HCT116 (cell line): ENCODE data around the gene MTMR10. TPM values are rescaled to one million over a fixed set of nuclear protein-coding genes. Genes with fewer than 3 reads are reported as not detected.

ENCODE experiments used
- ATAC-seq: fragments of 200-7000 bp; cut with Tn5 transposase; 2 replicates; pipeline ENCODE4 v1.9.1; 2020; ENCODE audit warnings: mild to moderate bottlenecking, moderate library complexity
- BruUV-seq: library from RNA; stranded (reverse); fragments of 400-500 nt; replicated peaks from 2 replicates; lab custom pipeline; 2021; lab: Mats Ljungman, UMichigan
- CTCF ChIA-PET: fragments of 300-600 bp; sonication (Branson Sonifier 250); formaldehyde crosslinking; loops from one replicate; lab custom pipeline; 2021; ENCODE audit warnings: antibody characterized with exemption; lab: Charles Lee
- POLR2A ChIA-PET: fragments of 300-600, 350-600 bp; sonication (Branson Sonifier 250); formaldehyde crosslinking; loops from one replicate; lab custom pipeline; 2021; ENCODE audit warnings: antibody characterized with exemption; lab: Charles Lee
- RAD21 ChIA-PET, 2 experiments: fragments of 300-600 bp; sonication (Branson Sonifier 250); formaldehyde crosslinking; loops; one replicate each; lab custom pipeline; 2023; ENCODE audit warnings: low total read pairs in 2 of 2; ENCODE audit not compliant: uncharacterized antibody in 2 of 2, unreplicated experiment in 2 of 2, low non-redundant PET in 1 of 2; lab: Charles Lee
- DNase-seq: peaks from one replicate; pipeline ENCODE4 v3.0.0-alpha.2; 2010; ENCODE audit warnings: low read depth, low spot score
- H2AFZ ChIP-seq: fragments of 200-600 bp; shearing (Covaris generic), sonication (generic); 2 replicates; pipeline ENCODE4 v1.6.1; 2017; ENCODE audit warnings: low read depth, mixed run types, mixed read lengths, antibody characterized with exemption, low read length; ENCODE audit not compliant: poor library complexity, severe bottlenecking
- H3K27ac ChIP-seq: 2 replicates; pipeline ENCODE4 v1.5.1; 2012; ENCODE audit warnings: low read depth, low read length
- H3K27me3 ChIP-seq: fragments of 200-600 bp; sonication (generic); 2 replicates; pipeline ENCODE4 v1.6.1; 2016; ENCODE audit warnings: mixed run types, low read length, mixed read lengths; ENCODE audit not compliant: insufficient read depth
- H3K36me3 ChIP-seq, 2 experiments: fragments of 200-500 bp in 1 of 2; fragments of 200-600 bp in 1 of 2; sonication (Bioruptor generic) in 1 of 2; sonication (generic) in 1 of 2; 2 replicates each; pipeline versions ENCODE4 v1.5.1 to v1.6.1; 2014 to 2016; ENCODE audit warnings: low read length in 2 of 2, inconsistent platforms in 1 of 2, mixed read lengths in 1 of 2, mixed run types in 1 of 2; ENCODE audit not compliant: insufficient read depth in 2 of 2, control insufficient read depth in 1 of 2
- H3K4me1 ChIP-seq, 2 experiments: fragments of 200-600 bp in 1 of 2; sonication (generic) in 1 of 2; 2 replicates each; pipeline versions ENCODE4 v1.5.1 to v1.6.1; 2012 to 2017; ENCODE audit warnings: low read length in 2 of 2, inconsistent platforms in 1 of 2, mild to moderate bottlenecking in 1 of 2, mixed read lengths in 1 of 2, mixed run types in 1 of 2, moderate library complexity in 1 of 2; ENCODE audit not compliant: insufficient read depth in 2 of 2, control insufficient read depth in 1 of 2
- H3K4me2 ChIP-seq: fragments of 200-600 bp; sonication (generic); 2 replicates; pipeline ENCODE4 v1.6.1; 2017; ENCODE audit warnings: mixed run types, low read length, mixed read lengths
- H3K4me3 ChIP-seq, 2 experiments: fragments of 200-600 bp in 1 of 2; sonication (generic) in 1 of 2; replicated peaks in 1 of 2; 2 replicates each; pipeline ENCODE4 v1.5.1; 2011 to 2016; ENCODE audit warnings: low read length in 2 of 2, control low read depth in 1 of 2, low read depth in 1 of 2, mild to moderate bottlenecking in 1 of 2, mixed read lengths in 1 of 2, mixed run types in 1 of 2
- H3K79me2 ChIP-seq: fragments of 200-600 bp; sonication (generic); 2 replicates; pipeline ENCODE4 v1.6.1; 2017; ENCODE audit warnings: mild to moderate bottlenecking, mixed run types, low read length, moderate library complexity, mixed read lengths; ENCODE audit not compliant: insufficient read depth
- H3K9ac ChIP-seq: fragments of 200-600 bp; sonication (generic); 2 replicates; pipeline ENCODE4 v1.6.1; 2016; ENCODE audit warnings: low read length, mixed read lengths
- H3K9me2 ChIP-seq: fragments of 200-600 bp; sonication (generic), shearing (Covaris generic); 2 replicates; pipeline ENCODE4 v1.6.1; 2017; ENCODE audit warnings: mixed run types, mild to moderate bottlenecking, moderate library complexity; ENCODE audit not compliant: insufficient read depth
- H3K9me3 ChIP-seq, 2 experiments: fragments of 200-500 bp in 1 of 2; fragments of 200-600 bp in 1 of 2; sonication (Bioruptor generic) in 1 of 2; sonication (generic) in 1 of 2; 2 replicates each; pipeline ENCODE4 v1.6.1; 2014 to 2017; ENCODE audit warnings: low read length in 2 of 2, mixed read lengths in 2 of 2, inconsistent platforms in 1 of 2, low read depth in 1 of 2, mild to moderate bottlenecking in 1 of 2, mixed run types in 1 of 2, moderate library complexity in 1 of 2; ENCODE audit not compliant: control insufficient read depth in 1 of 2, insufficient read depth in 1 of 2
- H4K20me1 ChIP-seq: fragments of 200-600 bp; sonication (generic), shearing (Covaris generic); 2 replicates; pipeline ENCODE4 v1.6.1; 2017; ENCODE audit warnings: mixed run types, mild to moderate bottlenecking, moderate library complexity; ENCODE audit not compliant: insufficient read depth
- CBX3 ChIP-seq: IDR thresholded peaks from 2 replicates; pipeline ENCODE4 v1.6.1; 2012; ENCODE audit warnings: low read depth
- CTCF ChIP-seq, 3 experiments: fragments of 200-600 bp in 1 of 3; sonication (generic) in 1 of 3; IDR thresholded peaks in 2 of 3; conservative IDR thresholded peaks in 1 of 3; 2 replicates each; pipeline ENCODE4 v1.5.1; 2012 to 2017; ENCODE audit warnings: low read depth in 2 of 3, low read length in 2 of 3, antibody characterized with exemption in 1 of 3, borderline replicate concordance in 1 of 3, control low read depth in 1 of 3, mild to moderate bottlenecking in 1 of 3, mixed read lengths in 1 of 3, mixed run types in 1 of 3, moderate library complexity in 1 of 3; ENCODE audit not compliant: insufficient read depth in 1 of 3
- EGR1 ChIP-seq: IDR thresholded peaks from 2 replicates; pipeline ENCODE4 v1.6.1; 2012; ENCODE audit warnings: low read depth
- FOSL1 ChIP-seq: IDR thresholded peaks from 2 replicates; pipeline ENCODE4 v1.6.1; 2012; ENCODE audit warnings: low read depth
- JUND ChIP-seq: IDR thresholded peaks from 2 replicates; pipeline ENCODE4 v1.6.1; 2012
- MAX ChIP-seq: IDR thresholded peaks from 2 replicates; pipeline ENCODE4 v1.6.1; 2012
- POLR2A ChIP-seq: IDR thresholded peaks from 2 replicates; pipeline ENCODE4 v1.7.0; 2011; ENCODE audit warnings: borderline replicate concordance; ENCODE audit not compliant: insufficient read depth, insufficient read length; ENCODE audit errors: extremely low read depth
- RAD21 ChIP-seq: IDR thresholded peaks from 2 replicates; pipeline ENCODE4 v1.6.1; 2012; ENCODE audit warnings: low read depth, mild to moderate bottlenecking
- SP1 ChIP-seq: IDR thresholded peaks from 2 replicates; pipeline ENCODE4 v1.6.1; 2012; ENCODE audit warnings: low read depth
- TCF7L2 ChIP-seq: IDR thresholded peaks from 2 replicates; pipeline ENCODE4 v1.7.0; 2011; ENCODE audit warnings: borderline replicate concordance, inconsistent platforms; ENCODE audit not compliant: insufficient read depth, insufficient read length; ENCODE audit errors: extremely low read depth
- YY1 ChIP-seq: IDR thresholded peaks from 2 replicates; pipeline ENCODE4 v1.6.1; 2011; ENCODE audit warnings: low read length, low read depth, moderate library complexity, mild to moderate bottlenecking; ENCODE audit not compliant: insufficient replicate concordance; ENCODE audit errors: extremely low read depth
- ZFX ChIP-seq: fragments of 450-650 bp; IDR thresholded peaks from 2 replicates; pipeline ENCODE4 v1.6.1; 2017
- ZNF274 ChIP-seq: fragments of 200-500 bp; sonication (Bioruptor generic); IDR thresholded peaks from 2 replicates; pipeline ENCODE4 v1.6.1; 2014; ENCODE audit warnings: mild to moderate bottlenecking, low read depth, low read length, inconsistent platforms
- intact Hi-C: fragments of 100-400 bp; cut with micrococcal nuclease; formaldehyde crosslinking; loops from 2 replicates; pipeline ENCODE4 v1.10.0; 2022
- total RNA-seq: library from RNA; stranded (reverse); gene quantifications from one replicate; pipeline ENCODE4 v1.2.1, GENCODE V29; 2021; ENCODE audit not compliant: unreplicated experiment

Gene MTMR10
- total RNA-seq, 1 experiment from 2014 or later: 13.4 TPM

GRCh38 chr15:30929982-30930381 lies 61.4 kb downstream of the MTMR10 start:
- Histone ChIP-seq H3K4me3 (no peak overlapping the region), H3K9me3 (no peaks in the 10 kb centered on the region), H2AFZ (no peak overlapping the region), H4K20me1 (no peaks in the 10 kb centered on the region), H3K79me2 (no peaks in the 10 kb centered on the region), H3K36me3 (peaks cover 20 to 24% of the 10 kb centered on the region in 2 experiments), H3K27me3 (no peaks in the 10 kb centered on the region), H3K9me2 (no peaks in the 10 kb centered on the region), H3K27ac (no peak overlapping the region), H3K4me1 (no peaks in the 10 kb centered on the region), H3K4me2 (no peak overlapping the region), H3K9ac (no peak overlapping the region)
- no TSS peak for BruUV-seq
- TF ChIP-seq CBX3: no peak
- TF ChIP-seq FOSL1: no peak
- TF ChIP-seq MAX: no peak
- TF ChIP-seq ZFX: no peak
- TF ChIP-seq TCF7L2: no peak
- CTCF ChIA-PET: interaction anchor here (0.7 kb wide), 1 partner anchor 192 kb away, joined by 3 read pairs; no protein-coding TSS in a partner anchor
- intact Hi-C loops: no loop called here
- ATAC-seq (no peak), DNase-seq (no peak)
- RAD21 ChIA-PET: no interaction called here
- POLR2A ChIA-PET: no interaction called here

GRCh38 chr15:30929064-30929669 lies 62.3 kb downstream of the MTMR10 start:
- Histone ChIP-seq H2AFZ (no peak overlapping the region), H3K79me2 (no peaks in the 10 kb centered on the region), H3K4me3 (no peak overlapping the region), H3K4me2 (no peak overlapping the region), H3K9me2 (no peaks in the 10 kb centered on the region), H3K27ac (no peak overlapping the region), H3K36me3 (peaks cover 26 to 32% of the 10 kb centered on the region in 2 experiments), H3K9me3 (no peaks in the 10 kb centered on the region), H3K4me1 (no peaks in the 10 kb centered on the region), H3K9ac (no peak overlapping the region), H3K27me3 (no peaks in the 10 kb centered on the region), H4K20me1 (no peaks in the 10 kb centered on the region)
- RAD21 ChIA-PET: no interaction called here
- TF ChIP-seq JUND (no peak), CTCF (IDR thresholded peaks at IDR 0.05 in 2 of 3, conservative IDR thresholded peaks at IDR 0.05 in 1 of 3; ENCODE audit: borderline replicate concordance in 1 of 3, insufficient read depth in 1 of 3, low read depth in 2 of 3, low read length in 2 of 3) (no peak), RAD21 (no peak), ZNF274 (no peak), SP1 (no peak), CBX3 (no peak), EGR1 (no peak), POLR2A (no peak), YY1 (no peak)
- ATAC-seq: no peak
- DNase-seq: no peak
- intact Hi-C loops: no loop called here
- POLR2A ChIA-PET: no interaction called here
- BruUV-seq: no TSS peak
- CTCF ChIA-PET: no interaction called here
